GM18951 (cell line): ENCODE measurements around the gene AKAP6.

Experiments used
- POLR2A ChIP-seq: IDR thresholded peaks from 4 replicates; pipeline ENCODE4 v1.6.1; 2011; ENCODE audit warnings: mild to moderate bottlenecking; ENCODE audit not compliant: insufficient read length, insufficient read depth; ENCODE audit errors: extremely low read depth
- in situ Hi-C: fragments of 300-500 bp; cut with MboI; formaldehyde crosslinking; loops from one replicate; pipeline ENCODE4 v1.12.0; 2022; ENCODE audit warnings: low sequenced_read_pairs, mixed read lengths, inconsistent platforms; ENCODE audit not compliant: unreplicated experiment

AKAP6 gene

DNA sequence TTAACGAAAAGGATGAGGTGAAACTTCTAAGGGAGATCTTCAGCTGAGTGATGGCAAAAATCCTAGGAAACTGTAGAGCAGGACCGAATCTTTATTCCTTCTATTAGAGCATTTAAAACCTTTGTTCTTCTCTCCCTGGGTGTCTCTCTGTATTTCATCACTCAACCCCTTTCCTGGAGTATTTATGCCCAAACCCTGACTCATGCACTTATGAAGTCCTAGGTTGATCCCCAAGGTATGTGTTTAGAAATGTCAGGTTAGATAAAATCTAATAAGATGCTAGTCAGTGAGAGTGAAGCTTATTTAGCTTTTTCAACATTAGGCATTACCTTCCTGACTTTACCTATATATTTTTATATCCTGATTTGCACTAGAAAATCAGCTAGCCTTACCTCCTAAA is 369.7 kb downstream of the AKAP6 start:
- in situ Hi-C loops, result no loop called here
- no peak for TF ChIP-seq POLR2A

- in situ Hi-C loops, result loop anchor here (25.0 kb wide), 1 partner anchor 1086 kb away; no protein-coding TSS in a partner anchor
- no peak for TF ChIP-seq POLR2A
Measured at GRCh38 chr14:32701475-32701874, 372.4 kb downstream of the AKAP6 start.

GRCh38 chr14:32702088-32702487 is 373.0 kb downstream of the AKAP6 start:
- in situ Hi-C loops, result loop anchor here (25.0 kb wide), 1 partner anchor 1085 kb away; no protein-coding TSS in a partner anchor

GRCh38 chr14:32702562-32702961 is 373.5 kb downstream of the AKAP6 start:
- no peak for TF ChIP-seq POLR2A
- in situ Hi-C loops, result loop anchor here (25.0 kb wide), 1 partner anchor 1085 kb away; no protein-coding TSS in a partner anchor

More at GRCh38 chr14:32702088-32702487, 373.0 kb downstream of the AKAP6 start:
- no peak for TF ChIP-seq POLR2A

DNA sequence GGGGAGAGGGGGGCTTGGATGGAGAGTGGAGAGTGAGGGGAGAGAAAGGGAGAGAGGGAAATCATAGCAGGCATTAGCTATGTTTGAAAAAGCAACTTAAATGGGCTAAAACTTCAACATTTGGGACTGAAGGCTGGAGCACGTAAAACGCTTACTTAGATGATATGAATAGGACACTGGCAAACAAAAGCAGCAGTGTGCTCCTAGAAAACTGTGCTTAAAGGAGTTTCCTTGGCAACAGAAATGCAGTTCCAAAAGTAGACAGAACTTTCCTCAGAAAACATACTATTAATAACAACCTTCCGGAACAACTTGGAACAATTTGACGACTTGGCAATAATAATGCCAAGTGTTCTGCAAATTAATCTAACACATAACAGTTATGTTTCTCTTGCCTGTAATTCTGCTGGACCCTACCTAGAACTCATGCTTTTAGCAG is 374.1 kb downstream of the AKAP6 start:
- in situ Hi-C loops, result loop anchor here (25.0 kb wide), 1 partner anchor 1084 kb away; no protein-coding TSS in a partner anchor
- no peak for TF ChIP-seq POLR2A

DNA sequence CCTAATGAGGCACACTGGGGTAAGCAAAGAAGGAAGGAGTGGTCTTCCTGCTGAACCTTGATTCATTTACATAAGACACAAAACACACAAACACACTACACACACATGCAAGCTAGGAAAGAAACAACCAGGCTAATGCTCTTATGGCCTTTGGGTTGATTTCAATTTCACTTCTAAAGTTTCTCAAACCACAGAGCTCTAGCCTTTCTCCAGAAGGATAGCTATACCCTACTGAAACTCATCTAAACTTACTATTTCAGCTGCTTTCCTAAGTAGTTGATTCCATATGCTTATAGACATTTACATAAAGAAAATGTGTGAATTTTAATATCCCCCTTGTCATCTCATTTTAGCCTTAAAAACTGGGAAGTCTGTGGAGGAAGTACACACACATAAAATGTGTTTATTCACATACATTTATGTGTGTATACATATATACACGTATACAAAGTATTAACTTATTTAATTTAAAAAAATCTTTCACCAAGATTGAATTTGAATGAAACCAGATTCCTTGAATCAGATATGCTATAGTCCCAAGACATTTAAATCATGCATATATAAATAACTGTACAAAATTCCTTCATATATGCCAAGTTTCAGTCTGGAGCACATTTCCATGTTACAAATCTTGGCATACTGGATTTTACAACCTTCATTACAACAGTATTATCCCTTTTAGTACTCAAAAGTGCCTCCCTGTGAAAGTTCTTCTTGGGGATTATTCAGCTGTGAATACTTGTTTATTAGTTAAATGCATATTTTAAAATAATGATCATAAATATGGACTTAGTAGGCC is 377.8 kb downstream of the AKAP6 start:
- in situ Hi-C loops, result loop anchor here (25.0 kb wide), 1 partner anchor 1080 kb away; no protein-coding TSS in a partner anchor
- TF ChIP-seq POLR2A, result no peak

- in situ Hi-C loops, result loop anchor here (25.0 kb wide), 1 partner anchor 1079 kb away; no protein-coding TSS in a partner anchor
- TF ChIP-seq POLR2A, result no peak
Measured at GRCh38 chr14:32707742-32708500, 378.8 kb downstream of the AKAP6 start.

DNA sequence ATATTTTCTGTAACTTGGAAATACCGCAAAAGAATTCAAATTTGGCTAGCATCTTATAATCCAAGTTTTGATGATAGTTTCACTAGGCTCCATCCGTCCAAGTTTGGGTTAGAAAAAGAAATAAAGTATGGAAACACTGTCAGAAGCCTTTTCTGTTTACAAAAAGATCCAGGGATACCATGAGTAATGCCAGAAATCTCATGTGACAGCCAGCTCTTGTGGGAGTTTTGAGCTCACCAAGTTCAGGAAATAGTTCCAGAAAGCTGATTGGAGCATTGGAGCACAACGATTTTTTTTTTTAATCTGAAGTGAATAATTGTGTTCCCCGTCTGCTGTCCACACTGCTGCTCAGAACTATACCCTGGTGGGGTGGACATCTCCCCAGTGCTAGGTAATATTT is 379.9 kb downstream of the AKAP6 start:
- TF ChIP-seq POLR2A, result no peak
- in situ Hi-C loops, result loop anchor here (25.0 kb wide), 1 partner anchor 1078 kb away; no protein-coding TSS in a partner anchor

- in situ Hi-C loops, result loop anchor here (25.0 kb wide), 1 partner anchor 1077 kb away; no protein-coding TSS in a partner anchor
- no peak for TF ChIP-seq POLR2A
Measured at GRCh38 chr14:32710231-32710671, 381.2 kb downstream of the AKAP6 start.

- TF ChIP-seq POLR2A, result no peak
- in situ Hi-C loops, result loop anchor here (25.0 kb wide), 1 partner anchor 1076 kb away; no protein-coding TSS in a partner anchor
Measured at GRCh38 chr14:32710731-32711680, 381.9 kb downstream of the AKAP6 start.

DNA sequence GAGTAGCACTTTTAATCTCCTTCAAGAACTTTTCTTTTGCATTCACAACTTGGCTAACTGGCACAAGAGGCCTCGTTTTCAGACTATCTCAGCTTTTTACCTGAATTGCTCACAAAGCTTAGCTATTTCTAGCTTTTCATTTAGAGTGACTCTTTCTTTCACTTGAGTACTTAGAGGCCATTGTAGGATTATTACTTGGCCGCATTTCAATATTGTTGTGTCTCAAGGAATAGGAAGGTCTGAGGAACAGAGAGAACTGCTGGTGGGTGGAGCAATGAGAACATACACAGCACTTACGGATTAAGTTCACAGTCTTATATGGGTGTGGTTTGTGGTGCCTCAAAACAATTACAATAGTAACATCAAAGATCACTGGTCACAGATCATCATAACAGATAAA is 384.8 kb downstream of the AKAP6 start:
- no peak for TF ChIP-seq POLR2A
- in situ Hi-C loops, result loop anchor here (25.0 kb wide), 1 partner anchor 1073 kb away; no protein-coding TSS in a partner anchor

DNA sequence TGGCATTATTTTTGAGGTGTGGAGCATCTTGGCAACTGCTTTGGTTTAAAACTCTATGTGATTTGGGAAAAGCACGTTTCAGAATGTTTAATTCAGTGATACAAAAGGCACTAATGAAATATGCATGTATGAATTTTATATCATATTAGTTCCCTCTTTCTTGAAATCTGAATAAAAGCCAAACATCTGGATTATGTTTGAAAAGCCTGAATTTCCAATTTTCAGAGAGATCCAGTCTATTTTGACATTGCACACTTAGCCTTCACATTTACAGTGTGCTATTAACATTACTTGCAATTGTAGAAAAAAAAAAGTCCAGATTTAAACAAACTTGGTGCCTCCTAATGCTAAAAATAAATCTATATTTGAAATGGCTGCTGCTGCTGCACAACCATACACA is 390.5 kb downstream of the AKAP6 start:
- in situ Hi-C loops, result loop anchor here (25.0 kb wide), 1 partner anchor 1068 kb away; no protein-coding TSS in a partner anchor
- no peak for TF ChIP-seq POLR2A

- no peak for TF ChIP-seq POLR2A
- in situ Hi-C loops, result loop anchor here (25.0 kb wide), 1 partner anchor 1066 kb away; no protein-coding TSS in a partner anchor
Measured at GRCh38 chr14:32720927-32721326, 391.8 kb downstream of the AKAP6 start.
